Upper lobe of left lung (tissue), 4 donors: ENCODE results near the gene TAGLN.
"Not testable (repeated sequence)": the region's sequence is repeated elsewhere in the genome, so short reads cannot be mapped to it uniquely, and the experiment has no call there.

Source experiments
- EP300 ChIP-seq, 4 donors: sonication (generic); formaldehyde crosslinking; IDR thresholded peaks; one replicate each; pipeline ENCODE4 v1.5.1; 2017; ENCODE audit warnings: antibody characterized with exemption in 4 of 4, control low read depth in 2 of 4
- POLR2AphosphoS5 ChIP-seq, 2 donors: sonication (generic); formaldehyde crosslinking; IDR thresholded peaks; one replicate each; pipeline ENCODE4 v1.5.1; 2017; ENCODE audit warnings: antibody characterized with exemption in 2 of 2
- TF ChIP-seq, protein P1 (sequence below), 6 experiments: fragments of 450-650 bp in 4 of 6; fragments of 200-600 bp in 2 of 6; sonication (generic) in 2 of 6; IDR thresholded peaks; one replicate each; pipeline ENCODE4 v1.5.1; 2016 to 2019; ENCODE audit warnings: antibody characterized with exemption in 6 of 6

DNA sequence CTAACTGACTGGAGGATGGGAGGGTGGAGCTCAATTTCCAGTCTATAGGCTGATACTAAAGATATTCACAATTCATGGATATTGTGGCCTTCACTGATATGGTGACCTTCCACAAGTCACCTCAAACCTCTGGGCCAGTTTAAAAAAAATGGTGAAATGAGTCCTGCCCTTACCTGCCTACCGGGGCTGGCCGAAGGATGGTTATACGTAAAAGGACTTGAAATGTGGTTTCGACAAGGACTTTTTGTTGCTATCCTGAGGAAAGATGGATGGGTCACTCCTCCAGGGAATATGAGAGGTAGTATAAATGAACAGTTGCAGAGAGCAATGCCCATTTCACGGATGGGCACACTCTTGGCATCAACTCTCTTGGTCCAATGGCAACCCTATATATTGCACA lies 8.3 kb downstream of the TAGLN start:
- TF ChIP-seq, protein P1, sequence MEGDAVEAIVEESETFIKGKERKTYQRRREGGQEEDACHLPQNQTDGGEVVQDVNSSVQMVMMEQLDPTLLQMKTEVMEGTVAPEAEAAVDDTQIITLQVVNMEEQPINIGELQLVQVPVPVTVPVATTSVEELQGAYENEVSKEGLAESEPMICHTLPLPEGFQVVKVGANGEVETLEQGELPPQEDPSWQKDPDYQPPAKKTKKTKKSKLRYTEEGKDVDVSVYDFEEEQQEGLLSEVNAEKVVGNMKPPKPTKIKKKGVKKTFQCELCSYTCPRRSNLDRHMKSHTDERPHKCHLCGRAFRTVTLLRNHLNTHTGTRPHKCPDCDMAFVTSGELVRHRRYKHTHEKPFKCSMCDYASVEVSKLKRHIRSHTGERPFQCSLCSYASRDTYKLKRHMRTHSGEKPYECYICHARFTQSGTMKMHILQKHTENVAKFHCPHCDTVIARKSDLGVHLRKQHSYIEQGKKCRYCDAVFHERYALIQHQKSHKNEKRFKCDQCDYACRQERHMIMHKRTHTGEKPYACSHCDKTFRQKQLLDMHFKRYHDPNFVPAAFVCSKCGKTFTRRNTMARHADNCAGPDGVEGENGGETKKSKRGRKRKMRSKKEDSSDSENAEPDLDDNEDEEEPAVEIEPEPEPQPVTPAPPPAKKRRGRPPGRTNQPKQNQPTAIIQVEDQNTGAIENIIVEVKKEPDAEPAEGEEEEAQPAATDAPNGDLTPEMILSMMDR (IDR thresholded peaks at IDR 0.05) = not testable (repeated sequence)
- TF ChIP-seq POLR2AphosphoS5, EP300 (IDR thresholded peaks at IDR 0.05): not testable (repeated sequence)
